HepG2 (cell line): ENCODE results near the gene RGS11. TPM values are rescaled to one million over a fixed set of nuclear protein-coding genes. Genes with fewer than 3 reads are reported as not detected.

Experiments used
- ARHGAP35 ChIP-seq: sonication (generic); formaldehyde crosslinking; IDR thresholded peaks from 2 replicates; pipeline ENCODE4 v1.9.0; 2022; ENCODE audit warnings: mild to moderate bottlenecking, inconsistent platforms, moderate library complexity, missing genetic modification reagents, borderline replicate concordance
- DNMT1 ChIP-seq: sonication (generic); formaldehyde crosslinking; IDR thresholded peaks from 2 replicates; pipeline ENCODE4 v1.5.1; 2020; ENCODE audit warnings: mild to moderate bottlenecking, missing genetic modification reagents
- FOXJ3 ChIP-seq: sonication (generic); formaldehyde crosslinking; IDR thresholded peaks from 2 replicates; pipeline ENCODE4 v1.4.0; 2020; ENCODE audit warnings: missing genetic modification reagents, mild to moderate bottlenecking, borderline replicate concordance
- FOXM1 ChIP-seq: sonication (generic); formaldehyde crosslinking; IDR thresholded peaks from 2 replicates; pipeline ENCODE4 v1.5.0; 2020; ENCODE audit warnings: missing genetic modification reagents
- GMEB2 ChIP-seq: IDR thresholded peaks from 2 replicates; pipeline ENCODE4 v1.6.1; 2016; ENCODE audit warnings: missing biosample characterization, missing genetic modification reagents, low read depth
- GTF3A ChIP-seq: sonication (generic); formaldehyde crosslinking; conservative IDR thresholded peaks from 2 replicates; pipeline ENCODE4 v1.4.0; 2020; ENCODE audit warnings: mild to moderate bottlenecking, missing genetic modification reagents
- HHEX ChIP-seq: IDR thresholded peaks from 2 replicates; pipeline ENCODE4 v1.6.1; 2016; ENCODE audit warnings: control low read depth
- JUND ChIP-seq: sonication (generic); formaldehyde crosslinking; IDR thresholded peaks from 2 replicates; pipeline ENCODE4 v1.8.0; 2022; ENCODE audit warnings: mild to moderate bottlenecking, missing genetic modification reagents
- KLF6 ChIP-seq: IDR thresholded peaks from 2 replicates; pipeline ENCODE4 v1.8.0; 2016; ENCODE audit warnings: missing biosample characterization, missing genetic modification reagents
- MTA3 ChIP-seq: sonication (generic); formaldehyde crosslinking; IDR thresholded peaks from 2 replicates; pipeline ENCODE4 v1.4.0; 2020; ENCODE audit warnings: missing genetic modification reagents
- NFKB2 ChIP-seq: sonication (generic); formaldehyde crosslinking; IDR thresholded peaks from 2 replicates; pipeline ENCODE4 v1.4.0; 2020; ENCODE audit warnings: missing genetic modification reagents, borderline replicate concordance
- NFKBIZ ChIP-seq: IDR thresholded peaks from 2 replicates; pipeline ENCODE4 v1.6.1; 2018; ENCODE audit warnings: missing genetic modification reagents, missing compliant biosample characterization
- POGZ ChIP-seq: sonication (generic); formaldehyde crosslinking; IDR thresholded peaks from 2 replicates; pipeline ENCODE4 v1.4.0; 2020; ENCODE audit warnings: mild to moderate bottlenecking, missing genetic modification reagents
- PTBP1 ChIP-seq: fragments of 200-400 bp; formaldehyde crosslinking; IDR thresholded peaks from 2 replicates; pipeline ENCODE4 v1.6.1; 2018; ENCODE audit warnings: low read length, low read depth; ENCODE audit not compliant: poor library complexity, severe bottlenecking
- RFX1 ChIP-seq: fragments of 450-650 bp; IDR thresholded peaks from 2 replicates; pipeline ENCODE4 v1.6.1; 2017
- RNF2 ChIP-seq: fragments of 450-650 bp; conservative IDR thresholded peaks from 2 replicates; pipeline ENCODE4 v1.6.1; 2016; ENCODE audit warnings: low read depth
- SOX5 ChIP-seq: IDR thresholded peaks from 2 replicates; pipeline ENCODE4 v1.6.1; 2016; ENCODE audit warnings: borderline replicate concordance
- SP140L ChIP-seq: sonication (generic); formaldehyde crosslinking; IDR thresholded peaks from 2 replicates; pipeline ENCODE4 v1.4.0; 2020; ENCODE audit warnings: missing genetic modification reagents, borderline replicate concordance
- ZBTB21 ChIP-seq: sonication (generic); formaldehyde crosslinking; IDR thresholded peaks from 2 replicates; pipeline ENCODE4 v1.4.0; 2020; ENCODE audit warnings: missing genetic modification reagents
- ZNF10 ChIP-seq: sonication (generic); formaldehyde crosslinking; IDR thresholded peaks from 2 replicates; pipeline ENCODE4 v1.4.0; 2020; ENCODE audit warnings: mild to moderate bottlenecking, low read depth, missing genetic modification reagents, borderline replicate concordance
- ZNF121 ChIP-seq: sonication (generic); formaldehyde crosslinking; IDR thresholded peaks from 2 replicates; pipeline ENCODE4 v1.5.0; 2020; ENCODE audit warnings: mild to moderate bottlenecking, missing genetic modification reagents
- ZNF224 ChIP-seq: sonication (generic); formaldehyde crosslinking; IDR thresholded peaks from 2 replicates; pipeline ENCODE4 v1.5.0; 2020; ENCODE audit warnings: mild to moderate bottlenecking, missing genetic modification reagents
- ZNF547 ChIP-seq: sonication (generic); formaldehyde crosslinking; IDR thresholded peaks from 2 replicates; pipeline ENCODE4 v1.5.1; 2020; ENCODE audit warnings: mild to moderate bottlenecking, missing genetic modification reagents
- ZNF607 ChIP-seq: sonication (generic); formaldehyde crosslinking; IDR thresholded peaks from 2 replicates; pipeline ENCODE4 v1.5.1; 2020; ENCODE audit warnings: missing genetic modification reagents, mild to moderate bottlenecking, borderline replicate concordance
- ZNF7 ChIP-seq: IDR thresholded peaks from 2 replicates; pipeline ENCODE4 v1.6.1; 2016; ENCODE audit warnings: missing biosample characterization, missing genetic modification reagents
- polyA plus RNA-seq, 8 experiments: library from polyadenylated mRNA; depleted of rRNA in 3 of 8; stranded (reverse) in 7 of 8; unstranded in 1 of 8; fragments of >200 nt; fragmentation: Illumina TruSeq in 4 of 8; extraction: Trizol in 4 of 8; gene quantifications; 2 replicates each; pipeline versions ENCODE4 v1.2.1 to v1.2.3, GENCODE V29; 2011 to 2016; ENCODE audit warnings: low read depth in 4 of 8, missing spikeins in 1 of 8, mixed read lengths in 1 of 8; ENCODE audit not compliant: insufficient read depth in 1 of 8
- total RNA-seq, 5 experiments: library from RNA; depleted of rRNA; stranded (reverse); fragments of >200 nt; fragmentation: Illumina TruSeq; extraction: Trizol; gene quantifications; 2 replicates each; pipeline ENCODE4 v1.2.3, GENCODE V29; 2016; ENCODE audit warnings: low read depth in 1 of 5
- TF ChIP-seq, protein P1 (sequence below): sonication (generic); formaldehyde crosslinking; IDR thresholded peaks from 2 replicates; pipeline ENCODE4 v1.4.0; 2020; ENCODE audit warnings: missing genetic modification reagents, borderline replicate concordance

RGS11 gene
- total and polyA plus RNA-seq, 2 of the 13 experiments (the other 11 are each of a cell fraction or from before 2014, with no cell fraction given) = 0.11 TPM; not detected in 1

DNA sequence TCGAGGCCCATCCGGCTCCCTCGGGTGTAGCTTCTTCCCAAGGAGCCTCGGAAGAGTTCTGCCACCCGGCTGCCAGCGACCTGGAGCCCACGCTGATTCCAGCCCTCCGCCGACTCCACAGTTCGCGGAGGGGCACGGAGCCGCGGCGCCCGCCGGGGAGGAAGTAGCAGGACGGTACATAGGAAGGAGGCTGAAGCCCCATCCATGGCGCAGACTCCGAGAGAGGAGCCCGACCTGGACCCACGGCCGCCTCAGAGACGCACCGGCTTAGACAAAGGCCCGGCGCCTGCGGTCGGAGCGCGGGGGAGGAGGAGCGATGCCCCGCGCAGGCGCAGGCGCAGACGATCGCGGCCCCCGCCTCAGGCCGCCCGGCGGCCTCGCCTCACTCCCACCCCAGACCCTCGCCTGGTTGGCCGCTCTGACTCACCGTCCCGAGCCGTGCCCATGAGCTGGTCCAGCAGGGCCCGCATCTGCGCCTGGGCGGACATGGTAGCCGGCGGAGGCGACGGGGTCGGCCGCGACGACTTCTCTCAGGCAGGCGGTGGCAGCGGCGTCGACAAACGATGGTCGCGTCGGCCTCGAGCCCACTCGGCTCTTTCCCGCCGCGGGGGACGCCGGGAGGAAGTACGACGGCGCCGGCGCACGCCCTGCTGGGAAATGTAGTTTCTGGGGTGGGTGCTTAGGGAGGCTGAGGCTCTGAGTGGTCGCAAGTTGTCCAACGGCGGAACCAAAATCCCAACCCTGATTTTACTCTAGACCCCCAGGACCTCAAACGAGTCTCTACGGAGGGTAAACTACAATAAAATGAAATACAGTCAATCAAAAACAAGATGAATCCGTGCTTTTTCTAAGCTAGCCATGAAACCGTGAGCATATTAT lies 46.7 kb downstream of the RGS11 start, which contains the start of gene LUC7L (continued):
- TF ChIP-seq NFKBIZ = 0 out of 2 replicates have a peak, but pooled peaks have one; percentile 63
- no peak for TF ChIP-seq GTF3A
- TF ChIP-seq PTBP1 = no peak
- no peak for TF ChIP-seq SP140L
- peak; percentile 98 for TF ChIP-seq NFKB2
- TF ChIP-seq ZNF10 (CRISPR knock-in tag) = no peak
- TF ChIP-seq ZNF607 (CRISPR knock-in tag) = peak; percentile 99
- TF ChIP-seq GMEB2 (CRISPR knock-in tag) = peak; percentile 65
- peak; percentile 97; the same call in 1 of the 2 replicates for TF ChIP-seq ZNF224 (CRISPR knock-in tag)
- TF ChIP-seq, protein P1, sequence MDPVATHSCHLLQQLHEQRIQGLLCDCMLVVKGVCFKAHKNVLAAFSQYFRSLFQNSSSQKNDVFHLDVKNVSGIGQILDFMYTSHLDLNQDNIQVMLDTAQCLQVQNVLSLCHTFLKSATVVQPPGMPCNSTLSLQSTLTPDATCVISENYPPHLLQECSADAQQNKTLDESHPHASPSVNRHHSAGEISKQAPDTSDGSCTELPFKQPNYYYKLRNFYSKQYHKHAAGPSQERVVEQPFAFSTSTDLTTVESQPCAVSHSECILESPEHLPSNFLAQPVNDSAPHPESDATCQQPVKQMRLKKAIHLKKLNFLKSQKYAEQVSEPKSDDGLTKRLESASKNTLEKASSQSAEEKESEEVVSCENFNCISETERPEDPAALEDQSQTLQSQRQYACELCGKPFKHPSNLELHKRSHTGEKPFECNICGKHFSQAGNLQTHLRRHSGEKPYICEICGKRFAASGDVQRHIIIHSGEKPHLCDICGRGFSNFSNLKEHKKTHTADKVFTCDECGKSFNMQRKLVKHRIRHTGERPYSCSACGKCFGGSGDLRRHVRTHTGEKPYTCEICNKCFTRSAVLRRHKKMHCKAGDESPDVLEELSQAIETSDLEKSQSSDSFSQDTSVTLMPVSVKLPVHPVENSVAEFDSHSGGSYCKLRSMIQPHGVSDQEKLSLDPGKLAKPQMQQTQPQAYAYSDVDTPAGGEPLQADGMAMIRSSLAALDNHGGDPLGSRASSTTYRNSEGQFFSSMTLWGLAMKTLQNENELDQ (CRISPR knock-in tag) = no peak
- TF ChIP-seq RNF2 = peak; percentile 99
- no peak for TF ChIP-seq RFX1
- TF ChIP-seq ZNF547 (CRISPR knock-in tag) = peak; percentile 99
- TF ChIP-seq SOX5 (CRISPR knock-in tag) = peak; percentile 59
- peak; percentile 75; the same call in 1 of the 2 replicates for TF ChIP-seq DNMT1 (CRISPR knock-in tag)
- TF ChIP-seq MTA3 (CRISPR knock-in tag) = 0 out of 2 replicates have a peak, but pooled peaks have one; percentile 67
- TF ChIP-seq FOXJ3 (CRISPR knock-in tag) = peak; percentile 54
- 0 out of 2 replicates have a peak, but pooled peaks have one; percentile 29 for TF ChIP-seq ZBTB21
- peak; percentile 98 for TF ChIP-seq KLF6 (CRISPR knock-in tag)
- peak; percentile 79; the same call in 1 of the 2 replicates for TF ChIP-seq POGZ (CRISPR knock-in tag)
- TF ChIP-seq HHEX = no peak
- no peak for TF ChIP-seq ZNF7
- TF ChIP-seq ARHGAP35 = peak; percentile 98
- no peak for TF ChIP-seq FOXM1 (CRISPR knock-in tag)
- peak; percentile 86 for TF ChIP-seq JUND (CRISPR knock-in tag)
- TF ChIP-seq ZNF121 (CRISPR knock-in tag) = no peak
